Right ventricle myocardium superior (tissue), 1 donor: ENCODE data around the gene KCNS3. TPM values are rescaled to one million over a fixed set of nuclear protein-coding genes. Genes with fewer than 3 reads are reported as not detected.

Experiments
- ATAC-seq: fragments of 200-7000 bp; cut with Tn5 transposase; one replicate; pipeline ENCODE4 v1.9.1; 2020; ENCODE audit warnings: mild to moderate bottlenecking; ENCODE audit not compliant: poor library complexity
- DNase-seq: peaks from one replicate; pipeline ENCODE4 v3.0.0-alpha.2; 2020
- intact Hi-C: fragments of 100-400 bp; cut with DNase I; formaldehyde crosslinking; loops from one replicate; pipeline ENCODE4 v1.11.2; 2022
- total RNA-seq: library from RNA; stranded (reverse); fragmentation: NEBNext Ultra II Directional; extraction: Animal tissue kit (Norgen Biotek cat#: 25700); gene quantifications from one replicate; pipeline ENCODE4 v1.2.1, GENCODE V29; 2021
- donor health status: DM: no; HTN: yes; CAD: no; lungs with severe emphysema.

The KCNS3 gene
- total RNA-seq, 1 donor from 2014 or later: 4.2 TPM

GRCh38 chr2:17971531-17972125 lies 93.2 kb downstream of the KCNS3 start:
- no peak for ATAC-seq
- DNase-seq: no peak
- intact Hi-C loops: no loop called here

GRCh38 chr2:17972991-17973390 lies 94.5 kb downstream of the KCNS3 start:
- DNase-seq (no peak), ATAC-seq (no peak)
- intact Hi-C loops: no loop called here

GRCh38 chr2:17975401-17975800 lies 96.9 kb downstream of the KCNS3 start:
- DNase-seq (no peak), ATAC-seq (no peak)
- intact Hi-C loops: no loop called here

GRCh38 chr2:17976871-17977746 lies 98.6 kb downstream of the KCNS3 start:
- DNase-seq (no peak), ATAC-seq (peak; percentile 69)
- intact Hi-C loops: no loop called here

- ATAC-seq (no peak), DNase-seq (no peak)
- intact Hi-C loops: no loop called here
Observed at GRCh38 chr2:17979707-17980106, 101.2 kb downstream of the KCNS3 start.

GRCh38 chr2:17981936-17982335 lies 103.5 kb downstream of the KCNS3 start:
- ATAC-seq (no peak), DNase-seq (no peak)
- intact Hi-C loops: no loop called here

Other genes with a start within 250 kb of the KCNS3 start
- gene SMC6, start 124.9 kb upstream of the KCNS3 start, total RNA-seq: 12.1 TPM
- 4.5 TPM for gene GEN1, start 124.5 kb upstream of the KCNS3 start, total RNA-seq
- gene MSGN1, start 62.2 kb upstream of the KCNS3 start, total RNA-seq: not detected